CD4-positive, alpha-beta T cell treated with Interleukin-15 for 4 hours (primary cell): ENCODE results near the gene NAA80.
"Not testable (repeated sequence)": the region's sequence is repeated elsewhere in the genome, so short reads cannot be mapped to it uniquely, and the experiment has no call there.

ENCODE experiments used
- DNase-seq: peaks from one replicate; pipeline ENCODE4 v3.0.0-alpha.2; 2020; ENCODE audit warnings: low spot score

Gene NAA80

GRCh38 chr3:50290161-50290641 lies 9.0 kb downstream of the NAA80 start:
- no peak for DNase-seq

DNA sequence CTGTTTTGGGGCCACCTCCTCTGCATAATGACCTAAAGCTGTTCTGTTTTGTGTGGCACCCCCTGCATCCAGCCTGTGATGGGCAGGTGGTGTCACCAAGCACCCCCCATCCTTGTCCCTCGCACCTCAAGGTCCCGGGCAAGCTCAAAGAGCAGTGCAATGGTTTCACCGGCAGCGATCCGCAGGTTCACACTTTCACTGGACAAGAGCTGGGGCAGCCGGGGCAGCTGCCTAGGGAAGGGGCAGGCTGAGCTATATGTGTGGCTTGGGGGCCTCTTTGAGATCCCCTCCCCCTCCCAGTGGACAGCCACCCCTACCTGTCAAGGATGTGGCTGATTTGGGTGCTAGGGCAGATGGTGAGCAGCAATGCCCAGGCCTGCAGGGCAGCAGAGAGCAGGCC lies 10.1 kb downstream of the NAA80 start:
- no peak for DNase-seq

DNA sequence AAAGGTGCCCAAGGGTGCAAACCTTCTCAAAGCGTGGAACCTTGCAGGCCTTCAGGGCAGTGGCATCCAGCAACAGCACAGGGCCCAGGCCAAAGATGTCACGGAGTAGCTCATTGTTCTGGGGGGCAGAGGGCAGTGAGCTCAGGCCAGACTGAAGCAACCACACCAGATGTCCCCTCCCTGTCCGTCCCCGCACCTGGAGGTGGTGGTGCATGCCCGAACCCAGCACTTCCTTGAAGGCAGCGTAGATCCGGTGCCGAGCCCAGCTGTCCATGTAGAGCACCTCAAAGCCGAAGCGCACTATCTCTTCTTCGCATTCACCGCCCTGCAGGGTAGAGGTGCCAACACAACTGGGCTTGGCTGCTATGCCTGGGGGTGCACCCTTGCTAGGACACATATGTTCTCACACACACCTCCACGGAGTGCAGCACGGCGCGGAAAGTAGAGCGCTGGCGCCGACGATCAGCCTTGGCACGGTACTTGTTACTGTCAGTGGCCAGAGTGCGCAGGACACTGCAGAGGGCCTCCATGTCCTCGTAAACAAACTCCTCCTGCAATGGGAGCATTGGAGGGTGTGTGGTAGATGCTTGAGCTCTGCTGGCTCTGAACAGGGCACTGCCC lies 10.7 kb downstream of the NAA80 start:
- DNase-seq, result no peak

- DNase-seq, result no peak
These were observed 11.9 kb downstream of the NAA80 start for GRCh38 chr3:50287262-50287661.

GRCh38 chr3:50286322-50287227 lies 12.6 kb downstream of the NAA80 start:
- DNase-seq, result no peak

- DNase-seq, result not testable (repeated sequence)
These were observed 15.1 kb downstream of the NAA80 start for GRCh38 chr3:50284121-50284520.

GRCh38 chr3:50279255-50280016 lies 19.8 kb downstream of the NAA80 start:
- DNase-seq, result no peak

GRCh38 chr3:50278880-50279224 lies 20.4 kb downstream of the NAA80 start, which contains the start of gene LSMEM2:
Gene LSMEM2, plus strand, starts transcription at chr3:50279087. Its CDS starts 27 bp downstream, at chr3:50279114.
- no peak for DNase-seq

- no peak for DNase-seq
These were observed 20.9 kb downstream of the NAA80 start for GRCh38 chr3:50278123-50278879.

GRCh38 chr3:50276762-50277101 lies 22.5 kb downstream of the NAA80 start:
- no peak for DNase-seq

GRCh38 chr3:50275996-50276761 lies 23.0 kb downstream of the NAA80 start:
- no peak for DNase-seq

DNA sequence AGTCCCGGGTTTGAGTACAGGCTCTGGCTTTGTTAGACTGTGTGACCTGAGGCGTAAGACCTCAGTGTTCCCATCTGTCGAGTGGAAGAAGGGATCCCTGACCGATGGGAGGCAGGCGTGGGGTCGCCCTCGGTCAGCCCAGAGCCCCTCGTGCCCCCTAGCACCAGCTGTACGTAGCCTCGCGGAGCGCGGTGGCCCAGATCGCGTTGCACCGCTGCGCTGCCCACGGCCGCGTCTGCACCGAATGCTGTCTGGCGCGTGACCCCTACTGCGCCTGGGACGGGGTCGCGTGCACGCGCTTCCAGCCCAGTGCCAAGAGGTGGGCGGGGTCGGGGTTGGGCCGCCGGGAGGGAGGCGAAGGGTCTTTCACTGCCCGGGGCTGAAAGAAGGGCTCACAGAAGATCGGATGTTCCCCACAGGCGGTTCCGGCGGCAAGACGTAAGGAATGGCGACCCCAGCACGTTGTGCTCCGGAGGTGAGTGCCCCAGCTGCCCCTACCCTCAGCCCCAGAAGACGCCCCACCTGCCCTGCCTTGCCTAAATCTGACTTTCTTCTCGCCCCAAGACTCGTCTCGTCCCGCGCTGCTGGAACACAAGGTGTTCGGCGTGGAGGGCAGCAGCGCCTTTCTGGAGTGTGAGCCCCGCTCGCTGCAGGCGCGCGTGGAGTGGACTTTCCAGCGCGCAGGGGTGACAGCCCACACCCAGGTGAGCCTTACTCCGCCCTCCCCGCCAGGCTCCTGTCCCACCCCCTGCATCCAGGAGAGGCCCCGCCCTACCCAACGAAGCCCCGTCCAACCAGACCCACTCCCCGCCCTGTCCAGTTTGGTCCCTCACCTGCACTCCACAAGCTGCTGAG lies 23.8 kb downstream of the NAA80 start:
- DNase-seq, result no peak

DNA sequence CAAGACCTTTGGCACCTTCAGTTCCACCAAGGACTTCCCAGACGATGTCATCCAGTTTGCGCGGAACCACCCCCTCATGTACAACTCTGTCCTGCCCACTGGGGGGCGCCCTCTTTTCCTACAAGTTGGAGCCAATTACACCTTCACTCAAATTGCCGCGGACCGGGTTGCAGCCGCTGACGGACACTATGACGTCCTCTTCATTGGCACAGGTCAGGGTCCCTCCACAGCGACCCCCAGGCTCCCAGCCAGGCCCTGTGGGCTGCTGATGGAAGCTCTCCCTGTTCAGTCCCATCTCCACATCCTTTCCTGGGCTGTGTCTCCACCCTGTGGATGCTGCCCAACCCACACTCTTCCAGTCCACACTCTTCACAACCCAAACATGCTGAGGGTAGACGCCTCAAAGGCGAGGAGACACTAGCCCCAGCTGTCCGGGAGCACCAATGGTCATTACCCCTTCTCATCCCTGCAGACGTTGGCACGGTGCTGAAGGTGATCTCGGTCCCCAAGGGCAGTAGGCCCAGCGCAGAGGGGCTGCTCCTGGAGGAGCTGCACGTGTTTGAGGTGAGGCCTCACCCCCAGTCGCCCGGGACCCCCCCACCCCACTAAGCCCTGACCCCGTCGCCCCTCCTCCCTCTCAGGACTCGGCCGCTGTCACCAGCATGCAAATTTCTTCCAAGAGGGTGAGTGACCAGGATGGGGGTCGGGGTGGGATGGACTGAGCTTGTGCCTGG lies 24.7 kb downstream of the NAA80 start:
- DNase-seq, result peak; percentile 64

DNA sequence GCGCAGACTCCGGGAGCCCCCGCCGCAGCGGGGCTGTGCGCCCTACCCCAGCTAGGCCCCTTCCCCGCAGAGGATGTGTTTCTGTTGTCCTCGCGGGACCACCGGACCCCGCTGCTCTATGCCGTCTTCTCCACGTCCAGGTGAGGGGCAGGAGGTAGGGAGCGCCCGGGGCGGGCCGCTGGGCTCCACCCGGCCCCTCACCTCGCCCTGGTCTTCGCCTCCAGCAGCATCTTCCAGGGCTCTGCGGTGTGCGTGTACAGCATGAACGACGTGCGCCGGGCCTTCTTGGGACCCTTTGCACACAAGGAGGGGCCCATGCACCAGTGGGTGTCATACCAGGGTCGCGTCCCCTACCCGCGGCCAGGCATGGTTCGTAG lies 25.5 kb downstream of the NAA80 start:
- no peak for DNase-seq

DNA sequence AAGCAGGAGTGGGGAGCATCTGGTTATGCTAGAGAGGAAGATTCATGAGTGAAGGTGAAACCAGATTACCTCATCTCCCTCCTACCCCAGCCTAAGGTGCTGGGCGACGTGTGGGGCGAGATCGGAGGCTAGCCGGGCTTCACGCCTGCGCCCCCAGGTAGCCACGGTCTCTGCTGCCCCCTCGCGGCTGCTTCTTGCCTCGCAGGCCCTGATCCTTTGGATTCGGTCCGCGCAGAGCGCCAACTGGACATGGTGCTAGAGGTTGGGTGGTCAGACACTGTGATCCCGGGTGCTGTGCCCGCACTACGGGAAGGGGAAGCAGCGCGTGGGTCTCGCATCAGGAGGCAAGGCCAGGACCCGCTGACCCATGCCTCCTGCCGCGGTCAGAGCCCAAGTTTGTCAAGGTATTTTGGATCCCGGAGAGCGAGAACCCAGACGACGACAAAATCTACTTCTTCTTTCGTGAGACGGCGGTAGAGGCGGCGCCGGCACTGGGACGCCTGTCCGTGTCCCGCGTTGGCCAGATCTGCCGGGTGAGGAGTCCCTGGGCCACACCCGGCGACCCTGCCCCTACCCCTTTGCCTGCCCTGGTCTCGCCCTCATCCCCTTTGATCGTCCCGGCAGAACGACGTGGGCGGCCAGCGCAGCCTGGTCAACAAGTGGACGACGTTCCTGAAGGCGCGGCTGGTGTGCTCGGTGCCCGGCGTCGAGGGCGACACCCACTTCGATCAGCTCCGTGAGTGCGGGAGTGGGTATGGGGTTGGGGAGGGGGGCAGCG lies 26.1 kb downstream of the NAA80 start:
- DNase-seq, result peak; percentile 84

- not testable (repeated sequence) for DNase-seq
These were observed 26.7 kb downstream of the NAA80 start for GRCh38 chr3:50272538-50272910.

GRCh38 chr3:50271314-50271936 lies 27.8 kb downstream of the NAA80 start:
- DNase-seq, result no peak
